HEK293 (cell line): ENCODE results near the gene RHOU.

ENCODE experiments used
- AEBP2 ChIP-seq: fragments of 450-650 bp; formaldehyde crosslinking; IDR thresholded peaks from 2 replicates; pipeline ENCODE4 v1.5.1; 2016; ENCODE audit warnings: missing biosample characterization, missing genetic modification characterization, borderline replicate concordance
- CTCF ChIP-seq: fragments of 450-650 bp; formaldehyde crosslinking; IDR thresholded peaks from 2 replicates; pipeline ENCODE4 v1.5.1; 2016; ENCODE audit warnings: missing biosample characterization, missing genetic modification characterization
- HIC1 ChIP-seq: fragments of 450-650 bp; formaldehyde crosslinking; IDR thresholded peaks from 2 replicates; pipeline ENCODE4 v1.5.1; 2016; ENCODE audit warnings: missing biosample characterization, missing genetic modification characterization
- PATZ1 ChIP-seq: fragments of 450-650 bp; formaldehyde crosslinking; IDR thresholded peaks from 2 replicates; pipeline ENCODE4 v1.5.1; 2016; ENCODE audit warnings: missing biosample characterization, missing genetic modification characterization
- SCRT2 ChIP-seq: fragments of 450-650 bp; formaldehyde crosslinking; IDR thresholded peaks from 2 replicates; pipeline ENCODE4 v1.5.1; 2016; ENCODE audit warnings: missing biosample characterization, missing genetic modification characterization
- SP7 ChIP-seq: fragments of 450-650 bp; formaldehyde crosslinking; IDR thresholded peaks from 2 replicates; pipeline ENCODE4 v1.5.1; 2016; ENCODE audit warnings: missing biosample characterization, missing genetic modification characterization
- ZBTB17 ChIP-seq: fragments of 450-650 bp; formaldehyde crosslinking; IDR thresholded peaks from 2 replicates; pipeline ENCODE4 v1.5.1; 2016; ENCODE audit warnings: missing biosample characterization, missing genetic modification characterization
- ZBTB48 ChIP-seq: fragments of 450-650 bp; formaldehyde crosslinking; IDR thresholded peaks from 2 replicates; pipeline ENCODE4 v1.5.1; 2016; ENCODE audit warnings: missing biosample characterization, missing genetic modification characterization
- ZNF174 ChIP-seq: fragments of 450-650 bp; formaldehyde crosslinking; IDR thresholded peaks from 2 replicates; pipeline ENCODE4 v1.5.0; 2017; ENCODE audit warnings: missing biosample characterization, mild to moderate bottlenecking, missing genetic modification characterization
- ZNF175 ChIP-seq: fragments of 450-650 bp; formaldehyde crosslinking; IDR thresholded peaks from 2 replicates; pipeline ENCODE4 v1.5.1; 2016; ENCODE audit warnings: missing biosample characterization, missing genetic modification characterization
- ZNF184 ChIP-seq: fragments of 450-650 bp; IDR thresholded peaks from 2 replicates; pipeline ENCODE4 v1.5.1; 2018; ENCODE audit warnings: missing biosample characterization, mild to moderate bottlenecking, missing genetic modification characterization
- ZNF221 ChIP-seq: fragments of 450-650 bp; formaldehyde crosslinking; IDR thresholded peaks from 2 replicates; pipeline ENCODE4 v1.5.1; 2017; ENCODE audit warnings: missing biosample characterization, missing genetic modification characterization, borderline replicate concordance
- ZNF24 ChIP-seq: fragments of 450-650 bp; formaldehyde crosslinking; IDR thresholded peaks from 2 replicates; pipeline ENCODE4 v1.5.1; 2016; ENCODE audit warnings: missing biosample characterization, missing genetic modification characterization
- ZNF341 ChIP-seq: fragments of 450-650 bp; formaldehyde crosslinking; IDR thresholded peaks from 2 replicates; pipeline ENCODE4; 2016; ENCODE audit warnings: low read depth, missing biosample characterization, missing genetic modification characterization
- ZNF394 ChIP-seq: fragments of 450-650 bp; formaldehyde crosslinking; IDR thresholded peaks from 2 replicates; pipeline ENCODE4 v1.5.1; 2016; ENCODE audit warnings: missing biosample characterization, missing genetic modification characterization, mild to moderate bottlenecking, moderate library complexity, borderline replicate concordance
- ZNF426 ChIP-seq: fragments of 450-650 bp; formaldehyde crosslinking; IDR thresholded peaks from 2 replicates; pipeline ENCODE4 v1.5.1; 2017; ENCODE audit warnings: missing biosample characterization, missing genetic modification characterization, mild to moderate bottlenecking, inconsistent platforms, moderate library complexity
- ZNF433 ChIP-seq: fragments of 450-650 bp; formaldehyde crosslinking; IDR thresholded peaks from 2 replicates; pipeline ENCODE4 v1.5.1; 2016; ENCODE audit warnings: missing biosample characterization, missing genetic modification characterization, low read depth
- ZNF501 ChIP-seq: fragments of 450-650 bp; formaldehyde crosslinking; IDR thresholded peaks from 2 replicates; pipeline ENCODE4 v1.5.1; 2016; ENCODE audit warnings: missing biosample characterization, missing genetic modification characterization
- ZNF561 ChIP-seq: fragments of 450-650 bp; IDR thresholded peaks from 2 replicates; pipeline ENCODE4 v1.5.1; 2018; ENCODE audit warnings: missing biosample characterization, missing genetic modification characterization, borderline replicate concordance
- ZNF645 ChIP-seq: fragments of 450-650 bp; formaldehyde crosslinking; IDR thresholded peaks from 2 replicates; pipeline ENCODE4; 2016; ENCODE audit warnings: missing biosample characterization, missing genetic modification characterization
- ZNF830 ChIP-seq: fragments of 450-650 bp; IDR thresholded peaks from 2 replicates; pipeline ENCODE4 v1.5.0; 2018; ENCODE audit warnings: missing biosample characterization, missing genetic modification characterization, low read depth, mild to moderate bottlenecking, moderate library complexity
- ZSCAN18 ChIP-seq: fragments of 450-650 bp; formaldehyde crosslinking; IDR thresholded peaks from 2 replicates; pipeline ENCODE4 v1.5.1; 2016; ENCODE audit warnings: missing biosample characterization, missing genetic modification characterization
- ZSCAN30 ChIP-seq: fragments of 450-650 bp; IDR thresholded peaks from 2 replicates; pipeline ENCODE4 v1.5.1; 2018; ENCODE audit warnings: missing biosample characterization, mild to moderate bottlenecking, missing genetic modification characterization, moderate library complexity
- TF ChIP-seq, protein P1 (sequence below): fragments of 450-650 bp; formaldehyde crosslinking; IDR thresholded peaks from 2 replicates; pipeline ENCODE4 v1.5.1; 2017; ENCODE audit warnings: missing biosample characterization, missing genetic modification characterization
- TF ChIP-seq, protein P2 (sequence below): fragments of 450-650 bp; IDR thresholded peaks from 2 replicates; pipeline ENCODE4 v1.5.1; 2018; ENCODE audit warnings: missing biosample characterization, missing genetic modification characterization

The RHOU gene

DNA sequence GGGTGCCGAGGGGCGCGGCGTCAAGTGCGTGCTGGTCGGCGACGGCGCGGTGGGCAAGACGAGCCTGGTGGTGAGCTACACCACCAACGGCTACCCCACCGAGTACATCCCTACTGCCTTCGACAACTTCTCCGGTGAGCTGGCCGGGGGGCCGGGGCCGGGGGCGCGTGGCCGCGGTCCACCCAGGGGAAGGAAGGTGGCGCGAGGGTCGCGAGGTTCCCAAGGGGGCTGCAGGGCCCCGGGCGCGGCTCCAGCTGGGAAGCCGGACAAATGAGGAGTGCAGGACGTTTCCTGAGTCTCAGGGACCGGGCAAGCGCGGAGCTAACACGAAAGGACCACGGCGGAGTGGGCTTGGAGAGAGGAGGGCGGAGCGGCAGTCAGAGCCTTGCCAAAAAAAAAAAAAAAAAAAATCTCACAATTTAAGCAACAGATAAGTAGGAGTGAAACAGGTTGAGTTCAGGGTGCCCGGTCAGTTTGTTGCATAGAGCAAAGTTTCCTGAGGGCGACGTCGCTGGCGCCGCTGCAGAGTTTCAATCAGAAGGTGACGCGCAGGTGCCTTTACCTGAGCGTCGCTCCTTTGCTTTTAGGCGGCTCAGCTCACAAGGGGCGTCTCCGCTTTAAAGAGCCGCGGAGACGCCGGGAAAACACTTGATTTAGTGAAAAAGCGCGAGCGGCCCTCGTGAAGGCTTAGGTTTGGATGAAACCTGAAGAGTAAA is 750 bp downstream of the RHOU start (continued):
- TF ChIP-seq ZNF341 (peak; percentile 61; the same call in 1 of the 2 replicates), HIC1 (tag by site-specific recombination) (no peak), ZNF184 (tag by site-specific recombination) (0 out of 2 replicates have a peak, but pooled peaks have one; percentile 27), ZNF175 (tag by site-specific recombination) (no peak), ZNF645 (no peak), ZNF221 (tag by site-specific recombination) (no peak), ZNF24 (tag by site-specific recombination) (no peak), CTCF (tag by site-specific recombination) (no peak), SP7 (peak; percentile 44; the same call in 1 of the 2 replicates), ZNF561 (tag by site-specific recombination) (no peak), ZNF174 (no peak), SCRT2 (tag by site-specific recombination) (peak; percentile 97), ZSCAN18 (tag by site-specific recombination) (no peak), ZNF433 (no peak), ZBTB17 (tag by site-specific recombination) (peak; percentile 53; the same call in 1 of the 2 replicates), ZNF426 (tag by site-specific recombination) (no peak), ZSCAN30 (tag by site-specific recombination) (no peak), AEBP2 (tag by site-specific recombination) (no peak), PATZ1 (tag by site-specific recombination) (peak; percentile 34), ZBTB48 (tag by site-specific recombination) (peak; percentile 91), ZNF501 (tag by site-specific recombination) (0 out of 2 replicates have a peak, but pooled peaks have one; percentile 34), ZNF830 (no peak), ZNF394 (tag by site-specific recombination) (no peak)
- TF ChIP-seq, protein P1, sequence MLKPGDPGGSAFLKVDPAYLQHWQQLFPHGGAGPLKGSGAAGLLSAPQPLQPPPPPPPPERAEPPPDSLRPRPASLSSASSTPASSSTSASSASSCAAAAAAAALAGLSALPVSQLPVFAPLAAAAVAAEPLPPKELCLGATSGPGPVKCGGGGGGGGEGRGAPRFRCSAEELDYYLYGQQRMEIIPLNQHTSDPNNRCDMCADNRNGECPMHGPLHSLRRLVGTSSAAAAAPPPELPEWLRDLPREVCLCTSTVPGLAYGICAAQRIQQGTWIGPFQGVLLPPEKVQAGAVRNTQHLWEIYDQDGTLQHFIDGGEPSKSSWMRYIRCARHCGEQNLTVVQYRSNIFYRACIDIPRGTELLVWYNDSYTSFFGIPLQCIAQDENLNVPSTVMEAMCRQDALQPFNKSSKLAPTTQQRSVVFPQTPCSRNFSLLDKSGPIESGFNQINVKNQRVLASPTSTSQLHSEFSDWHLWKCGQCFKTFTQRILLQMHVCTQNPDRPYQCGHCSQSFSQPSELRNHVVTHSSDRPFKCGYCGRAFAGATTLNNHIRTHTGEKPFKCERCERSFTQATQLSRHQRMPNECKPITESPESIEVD (tag by site-specific recombination): no peak
- TF ChIP-seq, protein P2, sequence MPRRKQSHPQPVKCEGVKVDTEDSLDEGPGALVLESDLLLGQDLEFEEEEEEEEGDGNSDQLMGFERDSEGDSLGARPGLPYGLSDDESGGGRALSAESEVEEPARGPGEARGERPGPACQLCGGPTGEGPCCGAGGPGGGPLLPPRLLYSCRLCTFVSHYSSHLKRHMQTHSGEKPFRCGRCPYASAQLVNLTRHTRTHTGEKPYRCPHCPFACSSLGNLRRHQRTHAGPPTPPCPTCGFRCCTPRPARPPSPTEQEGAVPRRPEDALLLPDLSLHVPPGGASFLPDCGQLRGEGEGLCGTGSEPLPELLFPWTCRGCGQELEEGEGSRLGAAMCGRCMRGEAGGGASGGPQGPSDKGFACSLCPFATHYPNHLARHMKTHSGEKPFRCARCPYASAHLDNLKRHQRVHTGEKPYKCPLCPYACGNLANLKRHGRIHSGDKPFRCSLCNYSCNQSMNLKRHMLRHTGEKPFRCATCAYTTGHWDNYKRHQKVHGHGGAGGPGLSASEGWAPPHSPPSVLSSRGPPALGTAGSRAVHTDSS (tag by site-specific recombination): no peak
